Glomerular endothelial cell (primary cell): ENCODE data around the gene ADGRG6. TPM values are rescaled to one million over a fixed set of nuclear protein-coding genes. Genes with fewer than 3 reads are reported as not detected.
"Not testable (repeated sequence)": the region's sequence is repeated elsewhere in the genome, so short reads cannot be mapped to it uniquely, and the experiment has no call there.

ENCODE experiments used
- DNase-seq: peaks from one replicate; pipeline ENCODE4 v3.0.0-alpha.2; 2011; ENCODE audit warnings: low read depth, low spot score; ENCODE audit errors: extremely low read depth
- total RNA-seq: library from RNA; depleted of rRNA; stranded (reverse); fragments of >200 nt; gene quantifications from 2 replicates; pipeline ENCODE4 v1.2.3, GENCODE V29; 2015

The ADGRG6 gene
- total RNA-seq, 1 donor from 2014 or later, result 79.5 TPM

- DNase-seq, result no peak
Measured at GRCh38 chr6:142400495-142400894, 98.7 kb downstream of the ADGRG6 start.

GRCh38 chr6:142401838-142402237, 100.0 kb downstream of the ADGRG6 start:
- no peak for DNase-seq

GRCh38 chr6:142404751-142405150, 102.9 kb downstream of the ADGRG6 start:
- DNase-seq, result no peak

- peak; percentile 78 for DNase-seq
Measured at GRCh38 chr6:142406131-142406530, 104.3 kb downstream of the ADGRG6 start.

- peak; percentile 47 for DNase-seq
Measured at GRCh38 chr6:142407685-142408273, 106.0 kb downstream of the ADGRG6 start.

- DNase-seq, result no peak
Measured at GRCh38 chr6:142408409-142408808, 106.6 kb downstream of the ADGRG6 start.

- DNase-seq, result no peak
Measured at GRCh38 chr6:142409794-142410193, 108.0 kb downstream of the ADGRG6 start.

GRCh38 chr6:142411145-142411544, 109.3 kb downstream of the ADGRG6 start:
- no peak for DNase-seq

GRCh38 chr6:142412241-142412640, 110.4 kb downstream of the ADGRG6 start:
- no peak for DNase-seq

- no peak for DNase-seq
Measured at GRCh38 chr6:142412658-142413057, 110.9 kb downstream of the ADGRG6 start.

- no peak for DNase-seq
Measured at GRCh38 chr6:142413111-142413510, 111.3 kb downstream of the ADGRG6 start.

GRCh38 chr6:142414462-142415250, 112.8 kb downstream of the ADGRG6 start:
- no peak for DNase-seq

- peak; percentile 93 for DNase-seq
Measured at GRCh38 chr6:142416179-142416578, 114.4 kb downstream of the ADGRG6 start.

- no peak for DNase-seq
Measured at GRCh38 chr6:142416686-142417085, 114.9 kb downstream of the ADGRG6 start.

- no peak for DNase-seq
Measured at GRCh38 chr6:142417331-142417750, 115.5 kb downstream of the ADGRG6 start.

GRCh38 chr6:142419071-142419470, 117.3 kb downstream of the ADGRG6 start:
- no peak for DNase-seq

- no peak for DNase-seq
Measured at GRCh38 chr6:142420802-142421201, 119.0 kb downstream of the ADGRG6 start.

- DNase-seq, result no peak
Measured at GRCh38 chr6:142421285-142422117, 119.7 kb downstream of the ADGRG6 start.

GRCh38 chr6:142426444-142427132, 124.8 kb downstream of the ADGRG6 start:
- DNase-seq, result not testable (repeated sequence)

- not testable (repeated sequence) for DNase-seq
Measured at GRCh38 chr6:142428468-142428867, 126.7 kb downstream of the ADGRG6 start.

- no peak for DNase-seq
Measured at GRCh38 chr6:142429195-142429594, 127.4 kb downstream of the ADGRG6 start.
